Neural cell (in vitro differentiated cells): ENCODE measurements around the gene FBXL20.

Source experiments
- EP300 ChIP-seq: fragments of 450-650 bp; conservative IDR thresholded peaks from 2 replicates; pipeline ENCODE4 v1.6.1; 2014; ENCODE audit warnings: antibody characterized with exemption, mild to moderate bottlenecking, moderate library complexity; ENCODE audit not compliant: poor library complexity, severe bottlenecking
- EZH2 ChIP-seq: fragments of 200-600, 300-800 bp; shearing (Covaris generic), sonication (generic); IDR thresholded peaks from 2 replicates; pipeline ENCODE4 v1.6.1; 2014; ENCODE audit warnings: antibody characterized with exemption, low read length, borderline replicate concordance, mild to moderate bottlenecking; ENCODE audit not compliant: insufficient read depth, poor library complexity, severe bottlenecking
- MXI1 ChIP-seq: fragments of 450-650 bp; conservative IDR thresholded peaks from 2 replicates; pipeline ENCODE4 v1.6.1; 2014; ENCODE audit warnings: antibody characterized with exemption, mild to moderate bottlenecking; ENCODE audit not compliant: poor library complexity, severe bottlenecking
- POLR2AphosphoS5 ChIP-seq: IDR thresholded peaks from 2 replicates; pipeline ENCODE4 v1.6.1; 2012
- RAD21 ChIP-seq: fragments of 450-650 bp; conservative IDR thresholded peaks from 2 replicates; pipeline ENCODE4 v1.6.1; 2014; ENCODE audit warnings: antibody characterized with exemption, mild to moderate bottlenecking, moderate library complexity
- SMC3 ChIP-seq: fragments of 450-650 bp; conservative IDR thresholded peaks from 2 replicates; pipeline ENCODE4 v1.6.1; 2014; ENCODE audit warnings: antibody characterized with exemption, mild to moderate bottlenecking, moderate library complexity; ENCODE audit not compliant: poor library complexity
- TAF1 ChIP-seq: IDR thresholded peaks from 2 replicates; pipeline ENCODE4 v1.6.1; 2012; ENCODE audit warnings: low read depth
- TF ChIP-seq, protein P1 (sequence below): fragments of 450-650 bp; IDR thresholded peaks from 2 replicates; pipeline ENCODE4 v1.5.1; 2014; ENCODE audit warnings: antibody characterized with exemption, mild to moderate bottlenecking, moderate library complexity; ENCODE audit not compliant: poor library complexity, severe bottlenecking

DNA sequence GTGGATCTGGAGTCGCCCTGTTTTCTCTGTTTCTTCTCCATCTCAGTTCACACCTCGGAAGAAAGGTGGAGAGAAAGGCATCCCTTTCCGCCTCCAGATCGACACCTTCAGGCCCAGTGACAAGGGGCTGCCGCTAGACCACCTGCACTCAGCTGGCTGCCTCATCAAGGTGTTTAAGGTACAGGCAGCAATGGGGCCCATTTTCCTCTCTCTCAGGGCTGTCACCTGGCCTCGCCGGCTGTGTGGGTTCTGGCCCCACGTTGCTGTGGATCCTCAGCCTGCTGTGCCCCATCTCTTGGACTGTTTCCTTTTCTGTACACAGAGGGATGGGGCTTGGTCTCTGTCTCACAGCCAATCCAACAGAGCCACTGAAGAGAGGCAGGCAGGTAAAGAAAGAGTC lies 158.3 kb downstream of the FBXL20 start:
- TF ChIP-seq, protein P1, sequence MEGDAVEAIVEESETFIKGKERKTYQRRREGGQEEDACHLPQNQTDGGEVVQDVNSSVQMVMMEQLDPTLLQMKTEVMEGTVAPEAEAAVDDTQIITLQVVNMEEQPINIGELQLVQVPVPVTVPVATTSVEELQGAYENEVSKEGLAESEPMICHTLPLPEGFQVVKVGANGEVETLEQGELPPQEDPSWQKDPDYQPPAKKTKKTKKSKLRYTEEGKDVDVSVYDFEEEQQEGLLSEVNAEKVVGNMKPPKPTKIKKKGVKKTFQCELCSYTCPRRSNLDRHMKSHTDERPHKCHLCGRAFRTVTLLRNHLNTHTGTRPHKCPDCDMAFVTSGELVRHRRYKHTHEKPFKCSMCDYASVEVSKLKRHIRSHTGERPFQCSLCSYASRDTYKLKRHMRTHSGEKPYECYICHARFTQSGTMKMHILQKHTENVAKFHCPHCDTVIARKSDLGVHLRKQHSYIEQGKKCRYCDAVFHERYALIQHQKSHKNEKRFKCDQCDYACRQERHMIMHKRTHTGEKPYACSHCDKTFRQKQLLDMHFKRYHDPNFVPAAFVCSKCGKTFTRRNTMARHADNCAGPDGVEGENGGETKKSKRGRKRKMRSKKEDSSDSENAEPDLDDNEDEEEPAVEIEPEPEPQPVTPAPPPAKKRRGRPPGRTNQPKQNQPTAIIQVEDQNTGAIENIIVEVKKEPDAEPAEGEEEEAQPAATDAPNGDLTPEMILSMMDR: no peak
- no peak for TF ChIP-seq SMC3
- TF ChIP-seq POLR2AphosphoS5: no peak
- TF ChIP-seq EP300: no peak
- TF ChIP-seq RAD21: no peak
- no peak for TF ChIP-seq EZH2
- TF ChIP-seq MXI1: no peak
- no peak for TF ChIP-seq TAF1
